HCT116 (cell line): Measurements from ENCODE around the gene HSH2D. TPM values are rescaled to one million over a fixed set of nuclear protein-coding genes. Genes with fewer than 3 reads are reported as not detected.

Source experiments
- ATAC-seq: fragments of 200-7000 bp; cut with Tn5 transposase; 2 replicates; pipeline ENCODE4 v1.9.1; 2020; ENCODE audit warnings: mild to moderate bottlenecking, moderate library complexity
- BruUV-seq: library from RNA; stranded (reverse); fragments of 400-500 nt; replicated peaks from 2 replicates; lab custom pipeline; 2021; lab: Mats Ljungman, UMichigan
- CTCF ChIA-PET: fragments of 300-600 bp; sonication (Branson Sonifier 250); formaldehyde crosslinking; loops from one replicate; lab custom pipeline; 2021; ENCODE audit warnings: antibody characterized with exemption; lab: Charles Lee
- POLR2A ChIA-PET: fragments of 300-600, 350-600 bp; sonication (Branson Sonifier 250); formaldehyde crosslinking; loops from one replicate; lab custom pipeline; 2021; ENCODE audit warnings: antibody characterized with exemption; lab: Charles Lee
- RAD21 ChIA-PET, 2 experiments: fragments of 300-600 bp; sonication (Branson Sonifier 250); formaldehyde crosslinking; loops; one replicate each; lab custom pipeline; 2023; ENCODE audit warnings: low total read pairs in 2 of 2; ENCODE audit not compliant: uncharacterized antibody in 2 of 2, unreplicated experiment in 2 of 2, low non-redundant PET in 1 of 2; lab: Charles Lee
- DNase-seq: peaks from one replicate; pipeline ENCODE4 v3.0.0-alpha.2; 2010; ENCODE audit warnings: low read depth, low spot score
- H2AFZ ChIP-seq: fragments of 200-600 bp; shearing (Covaris generic), sonication (generic); 2 replicates; pipeline ENCODE4 v1.6.1; 2017; ENCODE audit warnings: low read depth, mixed run types, mixed read lengths, antibody characterized with exemption, low read length; ENCODE audit not compliant: poor library complexity, severe bottlenecking
- H3K27ac ChIP-seq: 2 replicates; pipeline ENCODE4 v1.5.1; 2012; ENCODE audit warnings: low read depth, low read length
- H3K27me3 ChIP-seq: fragments of 200-600 bp; sonication (generic); 2 replicates; pipeline ENCODE4 v1.6.1; 2016; ENCODE audit warnings: mixed run types, low read length, mixed read lengths; ENCODE audit not compliant: insufficient read depth
- H3K36me3 ChIP-seq, 2 experiments: fragments of 200-500 bp in 1 of 2; fragments of 200-600 bp in 1 of 2; sonication (Bioruptor generic) in 1 of 2; sonication (generic) in 1 of 2; 2 replicates each; pipeline versions ENCODE4 v1.5.1 to v1.6.1; 2014 to 2016; ENCODE audit warnings: low read length in 2 of 2, inconsistent platforms in 1 of 2, mixed read lengths in 1 of 2, mixed run types in 1 of 2; ENCODE audit not compliant: insufficient read depth in 2 of 2, control insufficient read depth in 1 of 2
- H3K4me1 ChIP-seq, 2 experiments: fragments of 200-600 bp in 1 of 2; sonication (generic) in 1 of 2; 2 replicates each; pipeline versions ENCODE4 v1.5.1 to v1.6.1; 2012 to 2017; ENCODE audit warnings: low read length in 2 of 2, inconsistent platforms in 1 of 2, mild to moderate bottlenecking in 1 of 2, mixed read lengths in 1 of 2, mixed run types in 1 of 2, moderate library complexity in 1 of 2; ENCODE audit not compliant: insufficient read depth in 2 of 2, control insufficient read depth in 1 of 2
- H3K4me2 ChIP-seq: fragments of 200-600 bp; sonication (generic); 2 replicates; pipeline ENCODE4 v1.6.1; 2017; ENCODE audit warnings: mixed run types, low read length, mixed read lengths
- H3K4me3 ChIP-seq, 2 experiments: fragments of 200-600 bp in 1 of 2; sonication (generic) in 1 of 2; replicated peaks in 1 of 2; 2 replicates each; pipeline ENCODE4 v1.5.1; 2011 to 2016; ENCODE audit warnings: low read length in 2 of 2, control low read depth in 1 of 2, low read depth in 1 of 2, mild to moderate bottlenecking in 1 of 2, mixed read lengths in 1 of 2, mixed run types in 1 of 2
- H3K79me2 ChIP-seq: fragments of 200-600 bp; sonication (generic); 2 replicates; pipeline ENCODE4 v1.6.1; 2017; ENCODE audit warnings: mild to moderate bottlenecking, mixed run types, low read length, moderate library complexity, mixed read lengths; ENCODE audit not compliant: insufficient read depth
- H3K9ac ChIP-seq: fragments of 200-600 bp; sonication (generic); 2 replicates; pipeline ENCODE4 v1.6.1; 2016; ENCODE audit warnings: low read length, mixed read lengths
- H3K9me2 ChIP-seq: fragments of 200-600 bp; sonication (generic), shearing (Covaris generic); 2 replicates; pipeline ENCODE4 v1.6.1; 2017; ENCODE audit warnings: mixed run types, mild to moderate bottlenecking, moderate library complexity; ENCODE audit not compliant: insufficient read depth
- H3K9me3 ChIP-seq, 2 experiments: fragments of 200-500 bp in 1 of 2; fragments of 200-600 bp in 1 of 2; sonication (Bioruptor generic) in 1 of 2; sonication (generic) in 1 of 2; 2 replicates each; pipeline ENCODE4 v1.6.1; 2014 to 2017; ENCODE audit warnings: low read length in 2 of 2, mixed read lengths in 2 of 2, inconsistent platforms in 1 of 2, low read depth in 1 of 2, mild to moderate bottlenecking in 1 of 2, mixed run types in 1 of 2, moderate library complexity in 1 of 2; ENCODE audit not compliant: control insufficient read depth in 1 of 2, insufficient read depth in 1 of 2
- H4K20me1 ChIP-seq: fragments of 200-600 bp; sonication (generic), shearing (Covaris generic); 2 replicates; pipeline ENCODE4 v1.6.1; 2017; ENCODE audit warnings: mixed run types, mild to moderate bottlenecking, moderate library complexity; ENCODE audit not compliant: insufficient read depth
- CEBPB ChIP-seq: IDR thresholded peaks from 2 replicates; pipeline ENCODE4 v1.6.1; 2012; ENCODE audit warnings: low read depth
- CTCF ChIP-seq, 3 experiments: fragments of 200-600 bp in 1 of 3; sonication (generic) in 1 of 3; IDR thresholded peaks in 2 of 3; conservative IDR thresholded peaks in 1 of 3; 2 replicates each; pipeline ENCODE4 v1.5.1; 2012 to 2017; ENCODE audit warnings: low read depth in 2 of 3, low read length in 2 of 3, antibody characterized with exemption in 1 of 3, borderline replicate concordance in 1 of 3, control low read depth in 1 of 3, mild to moderate bottlenecking in 1 of 3, mixed read lengths in 1 of 3, mixed run types in 1 of 3, moderate library complexity in 1 of 3; ENCODE audit not compliant: insufficient read depth in 1 of 3
- EZH2 ChIP-seq: fragments of 200-600 bp; sonication (generic); IDR thresholded peaks from 2 replicates; pipeline ENCODE4 v1.6.1; 2017; ENCODE audit warnings: antibody characterized with exemption, mixed run types
- EZH2phosphoT487 ChIP-seq: fragments of 200-600 bp; IDR thresholded peaks from 2 replicates; pipeline ENCODE4 v1.6.1; 2018; ENCODE audit warnings: antibody characterized with exemption, borderline replicate concordance
- JUND ChIP-seq: IDR thresholded peaks from 2 replicates; pipeline ENCODE4 v1.6.1; 2012
- MAX ChIP-seq: IDR thresholded peaks from 2 replicates; pipeline ENCODE4 v1.6.1; 2012
- RAD21 ChIP-seq: IDR thresholded peaks from 2 replicates; pipeline ENCODE4 v1.6.1; 2012; ENCODE audit warnings: low read depth, mild to moderate bottlenecking
- REST ChIP-seq: IDR thresholded peaks from 2 replicates; pipeline ENCODE4 v1.6.1; 2012; ENCODE audit warnings: low read depth
- SIN3A ChIP-seq: IDR thresholded peaks from 2 replicates; pipeline ENCODE4 v1.6.1; 2012; ENCODE audit warnings: low read depth
- ZNF274 ChIP-seq: fragments of 200-500 bp; sonication (Bioruptor generic); IDR thresholded peaks from 2 replicates; pipeline ENCODE4 v1.6.1; 2014; ENCODE audit warnings: mild to moderate bottlenecking, low read depth, low read length, inconsistent platforms
- intact Hi-C: fragments of 100-400 bp; cut with micrococcal nuclease; formaldehyde crosslinking; loops from 2 replicates; pipeline ENCODE4 v1.10.0; 2022
- total RNA-seq: library from RNA; stranded (reverse); gene quantifications from one replicate; pipeline ENCODE4 v1.2.1, GENCODE V29; 2021; ENCODE audit not compliant: unreplicated experiment

HSH2D gene
- total RNA-seq, 1 experiment from 2014 or later: 21.4 TPM

GRCh38 chr19:16096280-16096855 lies 47.1 kb upstream of the HSH2D start (continued):
- TF ChIP-seq ZNF274 (no peak), MAX (no peak), EZH2phosphoT487 (no peak), JUND (no peak)

GRCh38 chr19:16098416-16098768 lies 45.1 kb upstream of the HSH2D start:
- Histone ChIP-seq H3K27me3 (no peaks in the 10 kb centered on the region), H2AFZ (no peak overlapping the region), H3K36me3 (peaks cover 31 to 64% of the 10 kb centered on the region in 2 experiments), H4K20me1 (no peaks in the 10 kb centered on the region), H3K4me2 (no peak overlapping the region), H3K27ac (peak overlapping the region; percentile 32; the same call in 1 of the 2 replicates), H3K79me2 (peaks cover 9% of the 10 kb centered on the region; the same call in 1 of the 2 replicates), H3K9me3 (no peaks in the 10 kb centered on the region), H3K9ac (no peak overlapping the region), H3K9me2 (no peaks in the 10 kb centered on the region), H3K4me1 (peaks cover 7 to 15% of the 10 kb centered on the region in 2 experiments; a peak in 2 of 4 replicates), H3K4me3 (no peak overlapping the region)
- no peak for DNase-seq
- ATAC-seq: no peak
- no TSS peak for BruUV-seq
- RAD21 ChIA-PET: no interaction called here
- POLR2A ChIA-PET: no interaction called here
- TF ChIP-seq SIN3A: no peak
- intact Hi-C loops: no loop called here
- CTCF ChIA-PET: interaction anchor here (1.5 kb wide), 1 partner anchor 87 kb away, joined by 4 read pairs; the partner anchor contains the start of gene FAM32A

GRCh38 chr19:16098821-16099220 lies 44.7 kb upstream of the HSH2D start:
- peaks cover 7 to 15% of the 10 kb centered on the region in 2 experiments; a peak in 2 of 4 replicates for H3K4me1 ChIP-seq
- RAD21 ChIA-PET: no interaction called here
- no peak overlapping the region for H3K9ac ChIP-seq
- peaks cover 28 to 60% of the 10 kb centered on the region in 2 experiments for H3K36me3 ChIP-seq
- peaks cover 9% of the 10 kb centered on the region; the same call in 1 of the 2 replicates for H3K79me2 ChIP-seq
- no peaks in the 10 kb centered on the region for H4K20me1 ChIP-seq
- POLR2A ChIA-PET: no interaction called here
- H3K9me2 ChIP-seq: no peaks in the 10 kb centered on the region
- intact Hi-C loops: no loop called here
- BruUV-seq: no TSS peak
- DNase-seq: no peak
- no peak overlapping the region for H3K27ac ChIP-seq
- ATAC-seq: no peak
- H3K27me3 ChIP-seq: no peaks in the 10 kb centered on the region
- CTCF ChIA-PET: interaction anchor here (1.5 kb wide), 1 partner anchor 87 kb away, joined by 4 read pairs; the partner anchor contains the start of gene FAM32A
- no peak overlapping the region for H2AFZ ChIP-seq
- no peaks in the 10 kb centered on the region for H3K9me3 ChIP-seq
- no peak overlapping the region for H3K4me2 ChIP-seq
- H3K4me3 ChIP-seq: no peak overlapping the region
- TF ChIP-seq CTCF (IDR thresholded peaks at IDR 0.05 in 2 of 3, conservative IDR thresholded peaks at IDR 0.05 in 1 of 3; ENCODE audit: borderline replicate concordance in 1 of 3, insufficient read depth in 1 of 3, low read depth in 2 of 3, low read length in 2 of 3) (no peak), REST (no peak), EZH2phosphoT487 (no peak), EZH2 (no peak), CEBPB (no peak), RAD21 (no peak), ZNF274 (no peak)
